GM21576 (cell line): ENCODE data around the gene SMAD6.
"Not testable (repeated sequence)": the region's sequence is repeated elsewhere in the genome, so short reads cannot be mapped to it uniquely, and the experiment has no call there.

Source experiments
- ATAC-seq: cut with Tn5 transposase; IDR thresholded peaks from one replicate; pipeline ENCODE4 v1.9.1; 2021; ENCODE audit warnings: mild to moderate bottlenecking, moderate library complexity; ENCODE audit not compliant: unreplicated experiment

SMAD6 gene

DNA sequence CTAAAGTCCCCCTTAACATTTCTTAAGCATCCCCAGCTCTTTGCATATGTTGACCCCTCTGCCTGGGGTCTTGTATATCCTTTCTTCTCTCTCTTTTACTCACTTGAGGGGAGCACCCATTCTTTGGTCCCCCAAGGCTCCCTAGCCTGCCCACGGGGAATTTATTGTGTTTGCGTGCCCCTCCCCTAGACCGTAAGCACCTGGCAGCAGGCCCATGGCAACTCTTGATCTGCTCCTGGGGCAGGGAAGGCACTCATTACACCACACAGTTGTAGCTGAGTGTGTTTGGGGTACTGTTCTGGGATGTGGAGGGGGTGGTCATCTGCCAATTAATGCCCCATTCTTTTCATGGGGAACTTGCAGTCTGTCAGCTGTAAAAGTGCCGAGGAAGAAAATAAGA, 27.3 kb upstream of the SMAD6 start:
- ATAC-seq: no peak

DNA sequence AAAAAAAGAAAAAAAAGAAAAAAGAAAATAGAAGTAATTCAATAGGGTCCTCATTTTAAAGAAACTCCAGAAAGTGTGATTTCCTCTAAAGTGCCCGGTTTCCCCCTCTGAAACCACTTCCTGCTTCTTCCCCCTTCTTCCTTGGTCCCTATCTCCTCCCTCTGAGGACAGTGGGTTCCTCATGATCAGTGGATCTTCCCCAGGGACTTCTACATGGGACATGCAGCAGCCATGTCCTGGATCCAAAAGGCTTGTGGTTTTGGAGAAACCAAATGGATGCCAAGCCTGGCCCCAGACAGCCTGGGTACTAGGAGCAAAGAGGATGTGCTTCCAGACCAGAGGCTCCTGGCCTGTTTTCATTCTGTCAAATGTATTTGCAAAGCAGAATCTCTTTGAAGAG, 26.6 kb upstream of the SMAD6 start:
- ATAC-seq: no peak

DNA sequence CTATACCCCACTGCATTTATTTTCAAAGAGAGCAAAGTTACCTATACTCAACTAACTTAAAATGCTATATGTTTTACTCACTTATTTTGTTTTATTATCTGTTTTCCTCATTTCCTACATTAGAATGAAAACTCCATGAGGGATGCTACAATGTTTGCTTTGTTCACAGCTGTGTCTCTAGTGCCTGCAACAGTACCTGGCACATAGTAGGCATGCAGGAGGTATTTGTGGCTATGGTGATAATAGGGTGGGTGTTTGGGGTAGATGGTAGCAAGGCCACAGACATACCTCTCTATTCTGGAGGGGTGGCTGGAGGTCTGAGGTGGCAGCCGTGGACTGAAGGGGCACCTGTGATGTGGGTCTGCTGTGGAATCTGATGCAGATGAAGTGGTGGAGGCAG, 24.7 kb upstream of the SMAD6 start:
- no peak for ATAC-seq

DNA sequence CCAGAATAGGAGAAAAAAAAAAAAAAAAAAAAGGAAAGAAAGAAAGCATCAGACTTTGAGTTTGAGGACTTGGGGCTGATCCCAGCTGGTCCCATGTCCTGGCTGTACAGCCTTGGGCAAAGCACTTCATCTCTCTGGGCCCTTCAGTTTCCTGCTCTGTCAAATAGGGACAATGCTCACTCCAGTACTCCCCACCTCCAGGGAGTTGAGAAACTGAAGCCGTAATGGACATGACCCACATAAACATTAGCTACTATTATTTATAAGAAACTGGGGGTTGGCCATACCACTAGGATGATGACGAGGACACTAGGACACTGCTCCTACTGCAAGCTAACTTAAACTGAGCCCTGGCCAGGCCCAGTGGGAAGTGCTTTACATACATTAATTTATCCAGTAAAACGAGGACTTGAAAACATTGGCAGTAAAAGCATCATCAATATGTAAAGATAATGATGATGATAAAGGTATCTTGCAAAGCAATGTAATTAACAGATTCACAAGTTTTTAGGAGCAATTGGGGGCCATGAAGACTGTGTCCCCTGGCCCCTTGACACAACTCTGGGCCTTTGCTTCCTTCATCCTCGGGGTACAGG, 22.9 kb upstream of the SMAD6 start:
- no peak for ATAC-seq

DNA sequence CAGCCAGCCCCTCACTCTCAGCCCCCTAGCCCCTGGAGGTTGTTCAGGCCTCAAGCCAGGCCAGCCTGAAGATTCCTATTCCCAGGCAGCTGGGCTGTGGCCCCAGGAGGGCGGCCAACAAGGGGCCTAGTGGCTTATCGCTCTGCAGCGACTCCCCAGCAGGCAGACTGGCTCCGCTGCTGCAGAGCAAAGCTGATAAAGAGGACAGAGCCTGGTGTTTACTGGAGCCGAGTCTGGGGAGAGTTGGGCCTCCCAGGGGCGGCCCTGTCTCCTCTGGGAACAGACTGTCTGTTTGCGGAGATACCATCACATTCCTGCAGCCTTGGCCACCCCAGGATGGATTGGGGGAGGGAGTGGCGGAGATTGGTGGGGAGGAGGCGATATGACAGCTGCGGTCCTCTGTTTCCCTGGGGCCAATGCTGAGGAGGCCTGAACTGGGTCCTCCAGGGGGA, 22.4 kb upstream of the SMAD6 start:
- ATAC-seq: no peak

DNA sequence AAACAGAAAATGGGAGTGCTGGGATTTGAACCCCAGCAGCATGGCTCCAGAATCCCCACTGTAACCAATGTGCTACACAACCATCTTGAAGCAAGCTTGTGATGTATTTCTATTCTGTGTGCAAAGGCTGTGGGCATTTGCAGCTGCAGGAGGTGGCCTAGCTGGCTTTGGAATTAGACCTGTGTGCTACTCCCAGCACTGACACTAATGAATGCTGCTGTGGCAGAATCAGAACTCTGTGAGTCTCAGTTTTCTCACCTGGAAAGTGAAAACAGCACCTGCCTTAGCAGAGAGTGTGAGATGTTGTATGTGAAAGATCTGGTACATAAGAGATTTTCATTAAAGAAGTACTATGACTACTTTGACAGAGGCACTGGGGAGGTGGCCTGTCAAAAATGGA, 21.5 kb upstream of the SMAD6 start:
- ATAC-seq: no peak

DNA sequence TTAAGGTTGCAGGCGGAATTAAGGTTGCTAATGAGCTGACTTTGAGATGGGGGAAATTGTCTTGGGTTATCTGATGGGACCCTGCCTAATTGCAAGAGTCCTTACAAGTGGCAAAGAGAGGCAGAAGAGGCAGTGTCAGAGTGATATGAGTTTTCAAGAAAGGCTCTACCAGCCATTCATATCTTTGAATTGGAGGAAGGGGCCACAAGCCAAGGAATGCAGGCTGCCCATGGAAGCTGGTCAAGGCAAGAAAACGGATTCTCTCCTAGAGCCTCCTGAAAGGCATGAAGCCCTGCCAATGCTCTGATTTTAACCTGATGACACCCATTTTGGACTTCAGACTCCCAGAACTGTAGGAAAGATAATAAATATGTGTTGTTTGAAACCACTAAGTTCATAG, 20.6 kb upstream of the SMAD6 start:
- no peak for ATAC-seq

GRCh38 chr15:66682246-66682645, 19.8 kb upstream of the SMAD6 start:
- ATAC-seq: no peak

DNA sequence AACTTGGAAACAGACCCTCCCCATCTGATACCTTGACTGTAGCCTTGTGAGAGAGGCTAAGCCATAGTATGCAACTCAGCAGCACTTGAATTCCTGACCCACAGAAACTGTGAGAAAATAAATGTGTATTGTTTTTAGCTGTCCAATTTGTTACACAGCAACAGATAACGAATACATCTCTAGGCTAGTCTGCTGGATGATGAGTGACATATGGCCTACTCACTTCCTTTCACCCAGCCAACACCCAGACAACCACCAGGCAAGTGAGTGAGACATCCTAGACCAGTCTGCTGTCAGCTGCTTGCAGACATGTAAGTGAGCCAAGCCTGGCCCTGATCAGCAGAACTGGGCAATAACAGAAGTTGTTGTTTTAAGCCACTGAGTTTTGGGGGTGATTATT, 19.2 kb upstream of the SMAD6 start:
- no peak for ATAC-seq

- ATAC-seq: no peak
Measured at GRCh38 chr15:66684136-66684681, 17.8 kb upstream of the SMAD6 start.

DNA sequence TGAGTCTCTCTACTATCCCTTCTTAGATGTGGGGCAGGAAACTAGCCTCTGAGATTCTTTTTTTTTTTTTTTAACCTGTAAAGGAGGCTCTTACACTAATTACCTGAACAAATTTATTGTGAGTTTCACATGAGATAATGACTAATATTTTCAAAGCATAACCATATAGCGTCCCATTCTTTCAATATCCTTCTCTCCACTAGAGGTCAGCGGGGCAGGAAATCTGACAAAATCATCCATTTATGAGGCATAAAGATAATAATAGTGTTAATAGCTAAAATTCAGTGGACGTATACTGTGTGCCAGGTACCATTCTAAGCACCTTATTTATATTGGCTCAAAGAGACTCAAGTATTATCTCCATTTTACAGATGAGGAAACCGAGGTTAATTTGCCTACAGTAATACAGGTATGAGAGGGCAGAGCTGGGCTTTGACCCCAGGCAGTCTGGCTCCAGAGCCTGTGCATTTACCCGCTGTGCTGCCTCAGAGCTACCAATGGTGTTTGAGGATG, 16.3 kb upstream of the SMAD6 start:
- no peak for ATAC-seq

- not testable (repeated sequence) for ATAC-seq
Measured at GRCh38 chr15:66690912-66691311, 11.1 kb upstream of the SMAD6 start.

DNA sequence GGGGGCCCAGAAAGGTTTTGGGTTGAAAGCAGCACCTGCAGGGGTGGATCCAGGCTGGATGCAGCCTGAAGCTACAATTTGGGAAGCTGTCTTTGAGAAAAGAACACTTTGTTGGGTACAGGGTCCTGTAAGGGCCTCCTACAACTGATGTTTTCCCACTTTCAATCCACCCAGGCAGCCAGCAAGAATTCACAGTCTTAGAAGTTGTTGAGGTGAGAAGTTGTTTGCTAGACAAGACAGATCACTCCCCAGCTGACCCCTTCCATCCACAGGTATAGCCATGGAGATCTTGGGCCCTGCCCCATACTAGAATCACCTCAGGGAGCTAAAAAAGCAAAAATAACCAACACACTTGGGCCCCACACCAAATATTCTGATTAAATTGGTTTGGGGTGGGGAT, 10.3 kb upstream of the SMAD6 start:
- ATAC-seq: no peak

- no peak for ATAC-seq
Measured at GRCh38 chr15:66692391-66692790, 9.6 kb upstream of the SMAD6 start.

GRCh38 chr15:66692808-66693596, 9.0 kb upstream of the SMAD6 start:
- ATAC-seq: no peak

DNA sequence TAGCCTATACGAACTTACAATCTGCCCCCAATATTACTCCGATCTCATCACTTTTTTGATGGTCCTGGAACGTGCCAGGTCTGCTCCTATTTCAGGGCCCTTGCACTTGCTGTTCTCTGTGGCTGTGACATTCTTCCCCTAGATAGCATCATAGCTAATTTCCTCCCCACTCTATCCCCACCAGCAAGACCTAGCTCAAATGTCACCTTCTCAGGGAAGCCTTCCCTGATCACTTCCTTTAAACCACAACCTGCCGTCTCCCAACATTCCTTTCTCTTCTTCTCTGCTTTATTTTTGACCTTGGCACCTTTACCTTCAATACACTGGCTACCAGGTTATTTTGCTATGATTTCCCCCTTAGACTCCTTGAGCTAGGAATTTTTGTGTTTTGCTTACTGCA, 5.3 kb upstream of the SMAD6 start:
- no peak for ATAC-seq

- no peak for ATAC-seq
Measured at GRCh38 chr15:66698318-66698961, 3.6 kb upstream of the SMAD6 start.

DNA sequence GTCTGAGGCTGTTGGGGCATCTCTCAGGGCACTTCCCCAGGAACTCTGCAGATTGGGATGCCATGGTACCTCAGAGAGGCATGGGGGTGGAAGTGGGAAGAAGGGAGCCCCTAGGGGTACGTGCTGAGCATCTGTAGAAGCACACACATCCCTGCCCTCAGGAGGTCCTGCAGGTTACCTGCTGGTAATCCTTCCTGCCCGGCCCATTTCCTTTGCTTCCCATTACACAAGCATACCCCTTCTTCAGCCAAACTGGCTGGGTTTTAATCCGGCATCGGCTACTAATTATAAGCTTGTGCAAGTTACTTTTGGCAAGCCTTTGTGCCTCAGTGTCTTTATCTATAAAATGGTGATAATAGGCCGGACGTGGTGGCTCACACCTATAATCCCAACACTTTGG, 3.1 kb upstream of the SMAD6 start:
- ATAC-seq: no peak

- ATAC-seq: no peak
Measured at GRCh38 chr15:66700412-66700801, 1.6 kb upstream of the SMAD6 start.

DNA sequence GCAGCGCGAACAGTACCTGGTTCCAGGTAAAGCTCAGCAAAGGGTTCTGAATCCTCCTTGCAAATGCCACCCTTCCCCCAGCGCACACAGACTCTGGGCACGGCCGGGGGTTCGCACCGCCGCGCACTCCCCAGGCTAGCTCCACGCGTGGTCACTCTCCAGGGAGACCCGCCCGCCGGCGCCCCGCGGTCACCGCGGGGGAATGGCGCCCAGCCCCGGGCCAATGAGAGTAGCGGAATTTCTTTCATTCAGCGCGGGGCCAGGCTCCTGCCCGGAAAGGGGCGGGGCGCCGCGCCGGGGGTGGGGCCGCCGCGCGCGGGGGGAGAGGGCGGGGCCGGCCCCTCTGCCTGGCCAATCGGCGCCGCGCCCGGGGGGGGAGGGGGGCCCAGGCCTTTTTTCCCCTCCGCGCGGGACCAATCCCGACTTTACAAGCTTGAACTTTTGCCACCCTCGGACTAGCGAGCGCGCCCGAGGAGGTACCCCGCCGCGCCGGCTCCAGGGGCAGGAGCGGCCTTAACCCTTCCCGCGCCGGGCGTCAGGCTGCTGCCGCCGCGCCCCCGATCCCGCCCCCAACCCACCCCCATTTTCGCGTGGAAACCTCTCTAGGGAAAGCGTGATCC, 1.1 kb upstream of the SMAD6 start:
- no peak for ATAC-seq

DNA sequence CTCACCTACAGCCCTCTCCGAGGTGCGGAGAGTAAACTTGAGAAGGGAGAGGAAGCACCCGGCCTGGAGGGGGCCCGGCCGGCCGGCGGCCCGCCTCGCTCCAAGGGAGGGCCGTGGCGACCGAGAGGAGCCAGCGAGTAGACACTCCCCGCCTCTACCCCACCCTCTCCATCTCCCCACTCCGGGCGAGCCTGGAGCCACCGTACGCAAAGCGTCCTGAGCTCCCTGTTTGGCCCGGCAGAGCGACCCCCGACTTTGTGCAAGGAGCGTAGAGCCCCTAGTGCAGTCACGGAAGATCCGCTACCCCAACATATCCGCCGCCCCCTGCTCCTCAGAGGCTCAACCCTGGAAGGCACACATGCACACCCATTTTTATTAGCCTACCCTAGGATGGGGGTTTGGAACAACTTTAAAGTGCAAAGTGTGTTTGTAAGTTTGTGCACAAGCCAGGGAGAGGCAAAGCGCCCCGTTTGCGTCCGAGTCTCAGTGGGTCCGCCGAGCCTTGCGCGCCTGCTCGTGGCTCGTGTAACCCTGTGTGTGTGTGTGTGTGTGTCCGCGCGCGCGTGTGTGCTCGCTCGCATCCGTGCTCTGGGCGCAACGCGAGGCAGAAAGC, 508 bp upstream of the SMAD6 start:
- ATAC-seq: no peak
